Measurements from ENCODE around the gene IFNL1.
"Not testable (repeated sequence)": the region's sequence is repeated elsewhere in the genome, so short reads cannot be mapped to it uniquely, and the experiment has no call there.

The IFNL1 gene

GRCh38 chr19:39332293-39332692 lies 36.1 kb downstream of the IFNL1 start:
- no peak for DNase-seq (ENCODE audit: low read depth)

DNA sequence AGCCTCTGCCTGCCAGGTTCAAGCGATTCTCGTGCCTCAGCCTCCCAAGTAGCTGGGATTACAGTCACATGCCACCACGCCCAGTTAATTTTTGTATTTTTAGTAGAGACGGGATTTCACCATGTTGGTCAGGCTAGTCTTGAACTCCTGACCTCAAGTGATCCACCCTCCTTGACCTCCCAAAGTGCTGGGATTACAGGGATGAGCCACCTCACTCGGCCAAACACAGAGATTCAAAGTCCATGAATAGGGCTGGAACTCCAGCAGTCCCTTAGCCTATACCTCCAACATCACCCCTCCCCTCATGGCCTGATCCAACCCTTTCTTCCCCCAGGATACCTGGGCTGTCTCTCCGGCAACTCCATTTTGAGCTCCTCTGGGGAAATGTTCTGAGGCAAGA lies 36.5 kb downstream of the IFNL1 start:
- DNase-seq (ENCODE audit: low read depth), result not testable (repeated sequence)

DNA sequence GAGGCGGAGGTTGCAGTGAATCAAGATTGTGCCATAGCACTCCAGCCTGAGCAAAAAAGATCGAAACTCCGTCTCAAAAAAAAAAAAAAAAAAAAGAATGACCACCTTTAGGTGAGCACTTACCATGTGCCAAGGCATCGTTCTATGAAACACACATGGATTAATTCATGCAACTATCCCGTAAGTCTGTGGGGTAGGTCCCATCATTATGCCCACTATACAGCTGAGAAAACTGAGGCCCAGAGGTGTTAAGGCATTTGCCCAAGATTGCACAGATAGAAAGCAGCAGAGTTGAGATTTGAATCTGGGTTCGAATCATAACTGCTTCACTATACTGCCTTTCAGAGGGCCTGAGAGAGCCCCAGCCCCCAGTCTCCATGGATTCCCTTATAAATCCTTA lies 37.3 kb downstream of the IFNL1 start:
- no peak for DNase-seq (ENCODE audit: low read depth)

- no peak for DNase-seq (ENCODE audit: low read depth)
Observed at GRCh38 chr19:39334444-39334976, 38.3 kb downstream of the IFNL1 start.

DNA sequence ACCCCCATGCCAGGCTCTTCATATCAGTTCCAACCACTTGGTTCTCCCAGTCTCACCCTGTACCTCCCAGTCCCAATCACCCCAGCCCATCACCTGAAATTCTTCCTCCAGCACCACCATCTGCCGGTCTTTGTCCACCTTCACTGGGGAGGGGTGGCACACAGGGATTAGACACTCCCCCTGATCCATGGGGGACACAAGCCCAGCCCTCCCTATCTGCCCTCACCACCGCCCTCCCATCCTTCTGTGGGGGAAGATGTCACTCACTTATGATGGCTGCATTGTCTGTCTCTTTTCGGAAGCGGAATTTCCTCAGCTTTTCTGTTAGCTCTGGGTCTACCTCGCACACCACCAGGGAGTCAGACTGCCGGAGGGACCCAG lies 39.0 kb downstream of the IFNL1 start:
- no peak for DNase-seq (ENCODE audit: low read depth)

DNA sequence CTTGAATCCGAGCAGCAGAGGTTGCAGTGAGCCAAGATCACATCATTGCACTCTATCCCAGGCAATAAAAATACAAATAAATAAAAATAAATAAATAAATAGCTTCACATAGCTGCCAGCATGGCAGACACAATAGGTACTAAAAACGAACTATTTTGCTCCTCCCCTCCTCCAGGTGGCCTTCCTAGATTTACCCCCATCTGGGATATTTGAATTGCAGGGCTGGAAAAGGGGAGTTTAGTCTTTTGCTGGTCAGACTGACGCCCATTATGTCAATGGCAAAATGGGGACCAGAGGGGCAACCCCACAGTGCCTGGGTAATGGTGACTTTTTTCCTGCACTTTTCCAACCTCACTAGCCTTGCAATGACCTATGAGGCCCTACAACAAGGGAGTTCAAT lies 40.3 kb downstream of the IFNL1 start:
- no peak for DNase-seq (ENCODE audit: low read depth)

GRCh38 chr19:39339674-39340073 lies 43.5 kb downstream of the IFNL1 start:
- no peak for DNase-seq (ENCODE audit: low read depth)

- DNase-seq (ENCODE audit: low read depth), result not testable (repeated sequence)
Observed at GRCh38 chr19:39340156-39340555, 43.9 kb downstream of the IFNL1 start.

- DNase-seq (ENCODE audit: low read depth), result no peak
Observed at GRCh38 chr19:39341129-39341718, 45.0 kb downstream of the IFNL1 start.

- peak; percentile 76 for DNase-seq (ENCODE audit: low read depth)
Observed at GRCh38 chr19:39341719-39342604, 45.8 kb downstream of the IFNL1 start, which contains the start of gene SAMD4B. Gene SAMD4B (plus strand): TSS chr19:39342421. CDS start chr19:39356894, 14,473 bp downstream.

DNA sequence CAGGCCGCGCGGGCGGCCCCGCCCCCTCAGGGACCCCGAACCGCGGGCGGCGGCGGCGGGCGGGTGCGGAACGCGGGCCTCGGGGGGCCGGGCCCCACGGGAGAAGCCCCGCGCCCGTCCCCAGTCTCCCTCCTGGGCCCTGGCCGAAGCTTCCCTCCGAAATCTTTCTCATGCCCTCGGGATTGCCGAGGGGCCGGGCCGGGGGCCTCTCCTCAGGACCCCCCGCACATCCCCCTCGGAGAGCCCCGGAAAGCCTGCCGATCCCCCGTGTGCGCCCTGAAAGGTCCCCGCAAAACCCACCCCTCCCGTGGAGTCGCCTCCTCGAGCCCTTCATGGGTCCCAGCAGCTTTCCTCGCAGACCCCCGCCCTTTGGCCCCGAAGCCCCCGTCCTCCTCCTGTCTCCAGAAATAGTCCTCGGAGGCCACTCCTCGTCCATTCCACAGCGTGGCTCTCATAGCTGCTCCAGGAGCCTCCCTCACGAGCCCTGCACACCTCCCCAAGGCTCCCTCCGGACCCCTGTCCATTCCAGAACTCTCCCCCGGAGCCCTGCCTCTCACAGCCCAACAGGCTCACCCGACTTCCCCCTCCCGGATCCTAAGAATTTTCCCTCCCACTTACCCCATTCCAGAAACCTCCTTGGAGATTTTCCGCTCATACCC lies 46.6 kb downstream of the IFNL1 start:
- no peak for DNase-seq (ENCODE audit: low read depth)

DNA sequence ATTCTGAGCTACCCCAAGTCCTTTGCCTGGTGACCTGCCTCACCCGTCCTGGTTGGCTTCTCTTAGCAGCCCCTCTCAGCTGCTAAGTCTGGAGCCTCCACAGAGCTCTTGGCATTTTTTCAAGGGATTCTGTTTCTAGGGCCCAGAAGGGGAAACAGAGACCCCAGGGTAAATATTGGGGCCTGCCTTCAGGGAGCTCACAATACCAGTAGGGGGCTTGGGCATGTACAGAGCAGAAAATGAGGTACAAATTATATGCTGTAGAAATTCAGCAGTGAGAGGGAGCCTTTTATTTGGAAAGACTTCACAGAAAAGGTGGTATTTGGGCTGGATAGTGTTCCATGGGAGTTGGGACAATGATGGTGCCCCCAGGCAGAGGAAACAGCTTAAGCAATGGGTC lies 49.7 kb downstream of the IFNL1 start:
- no peak for DNase-seq (ENCODE audit: low read depth)

DNA sequence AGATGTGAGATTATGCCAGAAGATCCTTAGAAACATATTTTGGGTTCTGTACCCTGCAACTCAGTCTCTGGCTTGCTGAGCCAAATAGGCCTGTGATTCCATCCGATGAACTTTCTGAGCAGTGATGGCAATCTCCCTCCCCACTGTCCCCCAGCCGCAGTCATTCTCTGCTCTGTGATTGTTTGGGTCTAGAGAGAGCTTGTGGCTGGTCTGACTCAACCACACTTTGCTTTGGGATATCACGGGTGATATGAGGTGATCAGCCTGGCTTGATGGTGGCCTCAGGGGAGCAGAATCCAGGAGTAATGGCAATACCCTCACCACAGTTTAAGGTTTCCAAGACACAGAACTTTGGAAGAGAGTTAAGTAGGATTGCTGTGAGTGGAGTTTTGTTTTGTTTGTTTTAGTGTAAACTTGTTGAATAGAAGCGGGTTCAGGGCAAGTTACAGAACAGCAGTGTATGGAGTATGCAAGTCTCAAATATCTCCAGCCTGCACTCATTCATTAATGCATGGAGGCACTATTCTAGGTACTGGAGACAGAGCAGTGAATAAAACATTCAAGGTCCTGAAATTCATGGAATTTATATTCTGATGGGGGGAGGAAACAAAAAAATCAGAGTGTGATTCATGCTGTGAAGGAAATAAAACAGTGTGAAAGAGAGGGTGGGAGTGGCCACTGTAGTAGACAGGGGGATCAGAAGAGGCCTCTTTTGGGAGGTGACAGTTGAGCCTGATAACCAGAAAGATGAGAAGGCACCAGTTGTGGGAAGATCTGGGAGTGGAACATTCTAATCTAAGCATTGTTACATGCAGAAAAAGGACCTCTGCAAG lies 51.3 kb downstream of the IFNL1 start:
- DNase-seq (ENCODE audit: low read depth), result no peak
